HAP-1 (cell line): ENCODE data around the gene LYPD3.

Experiments used
- DNase-seq, 2 experiments: peaks; one replicate each; pipeline ENCODE4 v3.0.0-alpha.2; 2016 to 2020; ENCODE audit warnings: low spot score in 2 of 2
- H3K27me3 ChIP-seq: fragments of 250-450 bp; sonication (Bioruptor Pico); 2 replicates; pipeline ENCODE4 v1.5.1; 2020; ENCODE audit warnings: low read depth, mild to moderate bottlenecking, moderate library complexity
- H3K36me3 ChIP-seq: fragments of 250-450 bp; sonication (Bioruptor Pico); replicated peaks from 2 replicates; pipeline ENCODE4 v1.5.1; 2020; ENCODE audit warnings: mild to moderate bottlenecking
- H3K4me1 ChIP-seq: fragments of 250-450 bp; sonication (Bioruptor Pico); 2 replicates; pipeline ENCODE4 v1.5.1; 2020; ENCODE audit warnings: mild to moderate bottlenecking
- H3K4me3 ChIP-seq: fragments of 250-450 bp; sonication (Bioruptor Pico); 2 replicates; pipeline ENCODE4 v1.5.1; 2020; ENCODE audit warnings: mild to moderate bottlenecking, moderate library complexity
- H3K9me3 ChIP-seq: fragments of 250-450 bp; sonication (Bioruptor Pico); 2 replicates; pipeline ENCODE4 v1.5.1; 2020; ENCODE audit warnings: mild to moderate bottlenecking, moderate library complexity
- in situ Hi-C: fragments of 300-500 bp; cut with MboI; formaldehyde crosslinking; loops from 3 replicates; pipeline ENCODE4 v1.14.3; 2020; ENCODE audit warnings: low sequenced_read_pairs, inconsistent platforms, mixed read lengths

LYPD3 gene

DNA sequence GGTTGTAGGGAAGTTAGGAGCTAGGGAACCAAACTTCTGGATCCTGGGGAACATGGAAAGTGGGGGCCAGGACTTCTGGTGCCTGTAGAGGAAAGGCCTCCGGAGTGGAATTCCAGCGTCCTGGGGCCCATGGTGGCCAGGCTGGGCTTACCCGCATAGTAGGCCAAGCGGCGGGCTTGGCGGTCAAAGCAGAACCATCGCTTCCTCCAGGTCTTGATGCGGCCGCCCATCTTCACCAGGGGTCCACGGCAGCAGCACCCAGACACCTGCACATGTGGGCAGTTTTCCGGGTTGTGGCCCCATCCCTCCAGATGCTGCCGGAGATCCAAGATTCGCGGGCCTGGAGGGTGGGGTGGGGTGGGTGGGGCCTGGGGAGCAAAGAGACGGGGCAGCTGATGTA is 13.8 kb upstream of the LYPD3 start:
- in situ Hi-C loops: no loop called here
- Histone ChIP-seq H3K9me3 (no peaks in the 10 kb centered on the region), H3K4me1 (no peaks in the 10 kb centered on the region), H3K27me3 (no peaks in the 10 kb centered on the region), H3K36me3 (no peaks in the 10 kb centered on the region; the same call in 1 of the 2 replicates), H3K4me3 (no peak overlapping the region)
- no peak for DNase-seq

DNA sequence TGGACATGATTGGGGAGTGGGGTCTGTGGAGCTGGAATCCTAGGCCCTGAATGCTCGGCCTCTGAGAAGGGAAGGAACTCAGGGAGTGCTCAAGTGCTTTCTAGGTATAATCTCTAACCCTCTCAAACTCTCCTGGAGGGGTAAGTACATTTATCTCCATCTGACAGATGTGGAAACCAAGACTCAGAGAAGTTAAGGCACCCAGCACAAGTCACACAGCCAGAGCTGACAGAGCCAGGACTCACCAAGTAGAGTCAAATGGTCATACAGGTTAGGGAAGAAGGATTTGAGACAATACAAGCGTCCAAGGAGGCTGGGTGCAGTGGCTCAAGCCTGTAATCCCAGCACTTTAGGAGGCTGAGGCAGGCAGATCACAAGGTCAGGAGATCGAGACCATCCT is 12.9 kb upstream of the LYPD3 start:
- Histone ChIP-seq H3K4me3 (no peak overlapping the region), H3K4me1 (no peaks in the 10 kb centered on the region), H3K9me3 (no peaks in the 10 kb centered on the region), H3K27me3 (no peaks in the 10 kb centered on the region), H3K36me3 (no peaks in the 10 kb centered on the region; the same call in 1 of the 2 replicates)
- DNase-seq: no peak
- in situ Hi-C loops: no loop called here

DNA sequence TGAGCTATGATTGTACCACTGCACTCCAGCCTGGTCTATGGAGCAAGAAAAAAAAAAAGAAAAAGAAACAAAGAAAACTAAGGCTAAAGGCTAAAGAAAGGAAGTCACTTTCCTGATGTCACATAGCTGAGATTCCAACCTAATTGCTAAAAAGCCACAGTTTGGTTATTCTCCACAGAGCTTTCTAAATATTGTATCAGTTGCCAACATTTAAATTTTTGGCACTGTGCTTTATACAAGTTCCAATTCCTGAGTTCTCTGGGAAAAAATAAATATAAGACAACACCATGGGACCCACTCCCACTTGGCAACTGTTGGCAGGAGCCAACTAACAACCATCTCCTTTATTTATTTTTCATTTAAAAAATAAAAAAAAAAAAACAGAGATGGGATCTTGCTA is 11.2 kb upstream of the LYPD3 start:
- Histone ChIP-seq H3K4me3 (no peak overlapping the region), H3K9me3 (no peaks in the 10 kb centered on the region), H3K36me3 (no peaks in the 10 kb centered on the region; the same call in 1 of the 2 replicates), H3K27me3 (no peaks in the 10 kb centered on the region), H3K4me1 (no peaks in the 10 kb centered on the region)
- in situ Hi-C loops: no loop called here
- no peak for DNase-seq

DNA sequence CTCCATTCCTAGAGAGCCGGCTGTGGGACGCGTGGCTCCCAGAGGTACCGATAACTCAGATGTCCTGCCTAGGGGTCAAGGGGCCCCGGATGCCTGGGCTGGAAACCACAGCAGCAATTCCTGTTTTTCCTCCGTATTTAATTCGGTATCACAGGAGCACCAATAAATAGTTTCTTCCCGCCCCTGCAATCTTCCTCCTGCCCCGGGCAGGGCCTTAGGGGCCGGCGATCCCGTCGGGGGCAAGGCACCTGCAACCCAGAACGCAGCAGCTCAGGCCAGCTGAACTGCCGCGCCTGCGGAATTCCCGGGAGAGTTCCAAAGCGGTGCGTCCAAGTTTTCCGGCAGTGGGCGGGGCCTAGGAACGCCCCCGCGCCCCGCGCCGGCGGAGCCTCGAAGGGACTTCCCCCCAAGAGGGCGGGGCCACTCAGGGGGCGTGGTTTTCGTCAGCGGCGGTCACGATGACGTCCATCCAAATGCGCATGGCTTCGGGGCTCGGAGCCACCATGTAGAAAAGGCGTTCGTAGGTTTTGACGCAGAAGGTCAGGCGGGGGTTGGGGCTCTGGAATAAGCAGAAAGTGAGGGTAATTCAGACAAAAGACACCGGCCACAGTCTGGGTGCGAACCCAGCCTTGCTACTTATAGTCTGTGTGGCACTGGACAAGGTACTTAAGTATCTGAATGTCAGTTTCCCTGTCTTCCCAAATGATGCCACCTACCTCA is 9.7 kb upstream of the LYPD3 start:
- Histone ChIP-seq H3K36me3 (no peaks in the 10 kb centered on the region; the same call in 1 of the 2 replicates), H3K4me3 (no peak overlapping the region), H3K9me3 (no peaks in the 10 kb centered on the region), H3K27me3 (no peaks in the 10 kb centered on the region), H3K4me1 (no peaks in the 10 kb centered on the region)
- peak in 1 of 2 experiments; percentile 21 for DNase-seq
- in situ Hi-C loops: no loop called here

DNA sequence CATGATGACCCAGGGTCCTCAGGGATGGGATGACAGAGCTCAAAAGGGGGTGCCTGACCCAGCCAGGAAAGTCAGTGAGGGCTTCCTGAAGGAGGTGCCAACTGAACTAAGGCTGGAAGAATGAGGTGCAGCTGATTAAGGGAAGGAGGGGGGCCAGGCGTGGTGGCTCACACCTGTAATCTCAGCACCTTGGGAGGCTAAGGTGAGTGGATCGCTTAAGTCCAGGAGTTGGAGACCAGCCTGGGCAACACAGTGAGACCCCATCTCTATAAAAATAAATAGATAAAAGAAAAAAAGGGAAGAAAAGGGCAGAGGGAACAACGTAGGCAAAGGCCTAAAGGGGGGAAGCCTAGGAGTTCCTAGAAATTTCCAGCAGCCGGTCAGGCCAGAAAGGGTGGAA is 9.1 kb upstream of the LYPD3 start:
- no peaks in the 10 kb centered on the region; the same call in 1 of the 2 replicates for H3K36me3 ChIP-seq
- no peak for DNase-seq
- no peaks in the 10 kb centered on the region for H3K9me3 ChIP-seq
- H3K27me3 ChIP-seq: no peaks in the 10 kb centered on the region
- H3K4me3 ChIP-seq: no peak overlapping the region
- in situ Hi-C loops: no loop called here
- H3K4me1 ChIP-seq: no peaks in the 10 kb centered on the region

DNA sequence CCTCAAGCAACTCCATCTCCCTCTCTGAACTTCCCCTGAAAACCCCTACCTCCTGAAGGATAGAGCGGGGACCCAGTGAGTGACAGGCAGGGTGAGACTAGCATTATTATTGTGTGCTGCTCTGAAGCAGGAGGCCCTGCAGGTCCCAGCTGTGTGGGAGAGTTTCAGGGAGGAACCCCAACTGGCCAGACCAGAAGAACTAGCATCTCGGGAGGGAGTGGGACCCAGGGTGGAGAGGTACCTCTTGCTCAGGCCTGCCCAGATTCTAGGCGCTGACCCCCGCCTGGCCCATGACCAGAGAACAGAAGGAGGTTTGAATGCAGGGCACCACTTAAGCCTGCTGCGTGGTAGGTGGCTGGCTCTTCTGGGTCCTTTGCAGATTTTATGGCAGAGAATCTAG is 5.7 kb upstream of the LYPD3 start:
- Histone ChIP-seq H3K36me3 (no peaks in the 10 kb centered on the region), H3K9me3 (no peaks in the 10 kb centered on the region), H3K4me3 (no peak overlapping the region), H3K27me3 (no peaks in the 10 kb centered on the region), H3K4me1 (peaks cover 5% of the 10 kb centered on the region; the same call in 1 of the 2 replicates)
- DNase-seq: no peak
- in situ Hi-C loops: no loop called here

DNA sequence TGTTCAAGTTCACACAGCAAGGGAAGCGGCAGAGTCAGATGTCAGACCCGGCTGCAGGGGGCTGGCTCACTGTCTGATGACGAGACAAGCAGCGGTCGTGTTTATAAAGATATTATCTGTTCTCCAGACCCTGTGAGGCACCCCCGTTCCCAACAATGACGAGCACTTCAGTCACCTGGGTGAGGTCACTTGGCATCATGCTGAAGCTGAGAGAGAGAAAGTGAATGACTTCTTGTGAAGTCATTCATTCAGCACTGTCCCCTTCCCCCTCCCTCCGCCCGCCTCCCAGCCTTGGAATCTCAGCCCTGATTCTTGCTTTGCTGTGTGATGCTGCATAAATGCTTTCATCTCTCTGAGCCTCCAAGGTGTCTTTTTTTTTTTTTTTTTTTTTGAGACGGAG is 4.9 kb upstream of the LYPD3 start:
- in situ Hi-C loops: no loop called here
- Histone ChIP-seq H3K4me3 (no peak overlapping the region), H3K4me1 (peaks cover 5% of the 10 kb centered on the region; the same call in 1 of the 2 replicates)

DNA sequence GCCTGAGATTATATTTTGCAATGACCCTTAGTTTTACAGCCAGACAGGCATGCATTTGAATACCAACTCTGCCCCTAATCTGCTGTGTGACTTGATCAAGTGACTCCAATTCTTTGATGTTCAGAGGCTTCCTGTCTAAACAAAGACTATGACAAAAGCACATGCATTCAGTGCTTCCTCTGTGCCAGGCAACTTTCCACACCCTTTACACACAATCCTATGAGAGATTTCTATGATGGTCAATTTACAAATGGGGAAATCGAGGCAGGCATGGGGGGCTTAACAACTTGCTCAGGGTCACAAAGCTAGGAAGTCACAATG is 3.7 kb upstream of the LYPD3 start:
- DNase-seq: no peak
- H3K4me1 ChIP-seq: peaks cover 8% of the 10 kb centered on the region; the same call in 1 of the 2 replicates
- H3K4me3 ChIP-seq: no peak overlapping the region
- H3K9me3 ChIP-seq: no peaks in the 10 kb centered on the region
- in situ Hi-C loops: no loop called here
- no peaks in the 10 kb centered on the region for H3K36me3 ChIP-seq
- no peaks in the 10 kb centered on the region for H3K27me3 ChIP-seq

More for the DNA sequence above, 4.9 kb upstream of the LYPD3 start:
- no peak for DNase-seq
- no peaks in the 10 kb centered on the region for H3K27me3 ChIP-seq
- no peaks in the 10 kb centered on the region for H3K9me3 ChIP-seq
- no peaks in the 10 kb centered on the region for H3K36me3 ChIP-seq

DNA sequence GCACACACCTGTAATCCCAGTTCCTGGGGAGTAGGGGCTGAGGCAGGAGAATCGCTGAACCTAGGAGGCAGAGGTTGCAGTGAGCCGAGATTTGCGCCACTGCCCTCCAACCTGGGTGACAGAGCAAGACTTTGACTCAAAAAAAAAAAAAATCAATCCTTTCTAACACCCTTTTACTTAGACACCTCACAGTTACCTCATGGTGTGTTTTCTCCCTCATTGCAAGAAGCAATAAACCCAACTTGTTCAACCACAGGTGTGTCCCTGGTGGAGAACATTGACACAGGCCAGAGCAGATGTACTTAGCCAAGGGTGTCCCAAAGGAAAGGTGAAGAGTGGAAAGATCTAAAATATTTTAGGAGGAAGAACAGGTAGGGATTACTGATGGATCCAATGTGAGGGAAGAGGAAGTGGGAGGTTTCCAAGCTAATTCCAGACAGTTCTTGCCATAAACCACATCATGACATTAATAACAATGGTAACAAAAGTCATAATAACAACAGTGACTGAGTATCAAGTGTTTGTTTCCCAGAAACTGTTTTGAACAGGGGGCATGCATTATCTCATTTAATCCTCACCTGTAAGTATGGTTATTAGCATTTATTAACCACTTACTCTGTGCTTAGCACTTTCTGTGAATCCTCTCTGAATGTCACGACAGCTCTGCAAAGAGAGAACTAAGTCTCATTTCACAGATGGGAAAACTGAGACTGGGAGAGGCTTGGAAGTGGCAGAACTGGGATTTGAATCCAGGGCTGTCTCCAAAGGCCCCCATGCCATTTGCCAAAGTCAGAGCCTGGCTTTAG is 3.1 kb upstream of the LYPD3 start:
- no peaks in the 10 kb centered on the region for H3K27me3 ChIP-seq
- in situ Hi-C loops: no loop called here
- no peak overlapping the region for H3K4me3 ChIP-seq
- no peaks in the 10 kb centered on the region for H3K9me3 ChIP-seq
- peaks cover 8% of the 10 kb centered on the region; the same call in 1 of the 2 replicates for H3K4me1 ChIP-seq
- no peaks in the 10 kb centered on the region for H3K36me3 ChIP-seq
- DNase-seq: no peak

DNA sequence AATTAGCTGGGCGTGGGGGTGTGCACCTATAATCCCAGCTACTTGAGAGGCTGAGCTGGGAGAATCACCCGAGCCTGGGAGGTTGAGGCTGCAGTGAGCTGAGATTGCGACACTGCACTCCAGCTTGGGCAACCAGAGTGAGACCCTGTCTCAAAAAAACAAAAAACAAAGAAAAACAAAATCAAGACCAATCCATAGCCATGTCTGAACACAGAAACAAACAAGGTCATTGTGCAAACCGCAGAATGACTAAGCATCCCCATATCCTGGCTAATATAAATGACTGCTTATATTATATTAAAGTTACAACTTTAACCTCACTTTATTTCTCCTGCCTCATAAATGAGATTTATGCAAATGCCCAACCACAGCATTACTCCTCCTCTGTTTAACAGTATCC is 2.3 kb upstream of the LYPD3 start:
- Histone ChIP-seq H3K4me3 (no peak overlapping the region), H3K36me3 (no peaks in the 10 kb centered on the region), H3K9me3 (no peaks in the 10 kb centered on the region), H3K27me3 (no peaks in the 10 kb centered on the region), H3K4me1 (peaks cover 12% of the 10 kb centered on the region; the same call in 1 of the 2 replicates)
- no peak for DNase-seq
- in situ Hi-C loops: no loop called here

DNA sequence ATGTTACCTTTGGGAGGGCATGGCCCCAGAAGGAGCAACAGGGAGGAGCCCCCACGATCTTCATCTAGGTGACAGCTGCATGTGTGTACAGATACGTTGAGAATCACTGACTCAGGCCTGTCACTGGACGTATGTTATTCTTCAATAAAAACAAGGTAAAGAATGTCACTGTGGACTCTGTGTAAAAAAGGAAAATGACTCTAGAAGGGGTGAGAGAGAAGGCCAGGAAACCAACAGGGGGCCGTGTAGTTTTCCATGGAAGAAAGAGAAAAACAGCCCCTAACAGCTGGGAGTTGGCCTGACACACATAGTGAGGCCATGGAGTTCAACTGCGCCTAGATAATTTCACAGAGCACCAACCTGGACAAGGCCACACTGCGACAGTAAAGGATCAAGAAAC is 1.9 kb upstream of the LYPD3 start:
- no peak overlapping the region for H3K4me3 ChIP-seq
- in situ Hi-C loops: no loop called here
- H3K4me1 ChIP-seq: peaks cover 14% of the 10 kb centered on the region; the same call in 1 of the 2 replicates
- H3K27me3 ChIP-seq: no peaks in the 10 kb centered on the region
- H3K36me3 ChIP-seq: no peaks in the 10 kb centered on the region
- no peaks in the 10 kb centered on the region for H3K9me3 ChIP-seq
- no peak for DNase-seq

DNA sequence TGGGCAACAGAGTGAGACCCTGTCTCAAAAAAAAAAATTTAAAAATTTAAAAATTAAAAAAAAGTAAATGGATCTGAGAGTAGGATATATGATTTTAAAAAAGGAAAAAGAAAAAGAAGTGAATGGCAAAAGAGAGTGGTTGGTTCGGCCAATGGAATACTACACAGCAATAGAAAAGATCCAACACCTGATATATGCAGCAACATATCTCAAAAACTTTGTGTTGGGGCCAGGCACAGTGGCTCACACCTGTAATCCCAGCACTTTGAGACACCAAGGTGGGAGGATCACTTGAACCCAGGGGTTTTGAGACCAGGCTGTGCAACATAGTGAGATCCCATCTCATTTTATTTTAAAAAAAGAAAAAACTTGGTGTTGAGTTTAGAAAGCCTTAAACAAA is 1.4 kb upstream of the LYPD3 start:
- DNase-seq: no peak
- Histone ChIP-seq H3K9me3 (no peaks in the 10 kb centered on the region), H3K4me3 (no peak overlapping the region), H3K36me3 (no peaks in the 10 kb centered on the region), H3K27me3 (no peaks in the 10 kb centered on the region), H3K4me1 (peaks cover 14% of the 10 kb centered on the region; the same call in 1 of the 2 replicates)
- in situ Hi-C loops: no loop called here

DNA sequence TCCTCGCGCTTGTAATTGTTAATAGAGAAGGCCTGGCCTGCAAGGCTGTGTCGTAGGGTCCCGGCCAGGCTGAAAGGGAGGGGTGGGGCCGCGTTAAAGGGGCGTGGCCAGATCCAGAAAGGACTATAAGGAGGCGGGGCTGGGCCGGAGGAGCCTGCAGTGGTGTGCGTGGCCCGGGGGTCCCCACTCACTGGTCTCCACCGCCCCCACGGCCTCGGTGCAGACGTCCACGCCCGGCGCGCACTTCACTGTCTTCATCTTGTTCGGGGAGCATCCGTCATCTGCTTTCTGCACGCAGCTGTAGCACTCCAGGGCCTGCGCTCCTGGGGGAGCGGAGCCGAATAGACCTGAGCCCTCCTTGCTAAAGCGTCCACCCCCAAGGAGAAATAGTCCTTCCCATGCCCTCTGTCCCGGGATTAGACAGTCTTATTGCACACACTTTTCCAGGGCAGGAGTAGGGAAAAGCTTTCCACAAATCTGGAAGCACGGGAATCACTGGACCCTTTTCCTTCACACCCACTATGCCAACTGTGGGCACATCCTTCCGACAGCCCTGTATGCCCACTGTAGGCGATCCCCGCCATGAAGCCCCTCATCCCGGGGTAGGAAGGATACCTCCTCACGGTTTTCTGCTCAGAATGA is 1.2 kb downstream of the LYPD3 start:
- H3K36me3 ChIP-seq: no peaks in the 10 kb centered on the region
- peak overlapping the region; percentile 80 for H3K4me3 ChIP-seq
- H3K9me3 ChIP-seq: no peaks in the 10 kb centered on the region
- in situ Hi-C loops: no loop called here
- H3K4me1 ChIP-seq: peaks cover 14% of the 10 kb centered on the region; the same call in 1 of the 2 replicates
- H3K27me3 ChIP-seq: no peaks in the 10 kb centered on the region
- peak in 1 of 2 experiments; percentile 91 for DNase-seq
